ENCODE data around the gene FAM53B.

- TF ChIP-seq CTCF (IDR thresholded peaks at IDR 0.05) (no peak), POLR2AphosphoS5 (IDR thresholded peaks at IDR 0.05) (no peak), POLR2A (IDR thresholded peaks at IDR 0.05) (no peak), EP300 (IDR thresholded peaks at IDR 0.05) (no peak)
Measured at GRCh38 chr10:124703778-124704427, 40.3 kb downstream of the FAM53B start.
